HepG2 (cell line): ENCODE results near the gene MTX1. TPM values are rescaled to one million over a fixed set of nuclear protein-coding genes. Genes with fewer than 3 reads are reported as not detected.

Experiments
- ATF2 ChIP-seq: sonication (generic); formaldehyde crosslinking; IDR thresholded peaks from 2 replicates; pipeline ENCODE4 v1.4.0; 2020; ENCODE audit warnings: missing genetic modification reagents
- CHCHD3 ChIP-seq: sonication (generic); formaldehyde crosslinking; IDR thresholded peaks from 2 replicates; pipeline ENCODE4 v1.8.0; 2022; ENCODE audit warnings: mild to moderate bottlenecking, missing genetic modification reagents, moderate library complexity
- ETV6 ChIP-seq: sonication (generic); formaldehyde crosslinking; conservative IDR thresholded peaks from 2 replicates; pipeline ENCODE4 v1.4.0; 2020; ENCODE audit warnings: missing genetic modification reagents
- HNRNPLL ChIP-seq: fragments of 200-400 bp; formaldehyde crosslinking; IDR thresholded peaks from 2 replicates; pipeline ENCODE4 v1.6.1; 2017; ENCODE audit warnings: mild to moderate bottlenecking, low read depth, low read length; ENCODE audit not compliant: poor library complexity, severe bottlenecking
- MBNL3 ChIP-seq: fragments of 250-450 bp; sonication (Bioruptor Pico); conservative IDR thresholded peaks from 2 replicates; pipeline ENCODE4 v1.8.0; 2022; ENCODE audit warnings: mild to moderate bottlenecking, inconsistent platforms
- MTA1 ChIP-seq: sonication (generic); formaldehyde crosslinking; IDR thresholded peaks from 2 replicates; pipeline ENCODE4 v1.4.0; 2020; ENCODE audit warnings: missing genetic modification reagents, mild to moderate bottlenecking, borderline replicate concordance
- ONECUT2 ChIP-seq: sonication (generic); formaldehyde crosslinking; IDR thresholded peaks from 2 replicates; pipeline ENCODE4 v1.4.0; 2020; ENCODE audit warnings: missing genetic modification reagents
- RBM22 ChIP-seq: fragments of 200-400 bp; formaldehyde crosslinking; optimal IDR thresholded peaks from 2 replicates; pipeline ENCODE3; 2017; ENCODE audit warnings: mild to moderate bottlenecking, low read length, moderate library complexity
- REPIN1 ChIP-seq: sonication (generic); formaldehyde crosslinking; IDR thresholded peaks from 2 replicates; pipeline ENCODE4 v1.8.0; 2022; ENCODE audit warnings: missing genetic modification reagents, low read depth, mild to moderate bottlenecking, borderline replicate concordance
- SRSF1 ChIP-seq: fragments of 200-400 bp; formaldehyde crosslinking; optimal IDR thresholded peaks from 2 replicates; pipeline ENCODE3; 2017; ENCODE audit warnings: mild to moderate bottlenecking, low read depth, low read length, moderate library complexity
- THAP11 ChIP-seq: IDR thresholded peaks from 2 replicates; pipeline ENCODE4 v1.6.1; 2016; ENCODE audit warnings: missing biosample characterization, missing genetic modification reagents
- XBP1 ChIP-seq: sonication (generic); formaldehyde crosslinking; IDR thresholded peaks from 2 replicates; pipeline ENCODE4 v1.5.0; 2020; ENCODE audit warnings: missing genetic modification reagents
- YY1 ChIP-seq: IDR thresholded peaks from 2 replicates; pipeline ENCODE4 v1.6.1; 2011; ENCODE audit warnings: low read length, low read depth, moderate library complexity, mild to moderate bottlenecking; ENCODE audit not compliant: insufficient read depth, insufficient replicate concordance
- ZBED4 ChIP-seq: sonication (generic); formaldehyde crosslinking; IDR thresholded peaks from 2 replicates; pipeline ENCODE4 v1.4.0; 2020; ENCODE audit warnings: missing genetic modification reagents, borderline replicate concordance
- ZKSCAN8 ChIP-seq: IDR thresholded peaks from 2 replicates; pipeline ENCODE4 v1.6.1; 2016; ENCODE audit warnings: borderline replicate concordance, missing genetic modification reagents, missing compliant biosample characterization
- ZNF160 ChIP-seq: sonication (generic); formaldehyde crosslinking; IDR thresholded peaks from 2 replicates; pipeline ENCODE4 v1.8.0; 2022; ENCODE audit warnings: mild to moderate bottlenecking, inconsistent platforms, missing genetic modification reagents
- ZNF33A ChIP-seq: sonication (generic); formaldehyde crosslinking; IDR thresholded peaks from 2 replicates; pipeline ENCODE4 v1.5.1; 2020; ENCODE audit warnings: missing genetic modification reagents, mild to moderate bottlenecking, moderate library complexity, borderline replicate concordance
- ZNF414 ChIP-seq: sonication (generic); formaldehyde crosslinking; IDR thresholded peaks from 2 replicates; pipeline ENCODE4 v1.5.0; 2020; ENCODE audit warnings: missing genetic modification reagents
- ZNF574 ChIP-seq: sonication (generic); formaldehyde crosslinking; IDR thresholded peaks from 2 replicates; pipeline ENCODE4 v1.4.0; 2020; ENCODE audit warnings: missing genetic modification reagents
- ZNF773 ChIP-seq: sonication (generic); formaldehyde crosslinking; IDR thresholded peaks from 2 replicates; pipeline ENCODE4 v1.4.0; 2020; ENCODE audit warnings: missing genetic modification reagents, borderline replicate concordance
- polyA plus RNA-seq, 8 experiments: library from polyadenylated mRNA; depleted of rRNA in 3 of 8; stranded (reverse) in 7 of 8; unstranded in 1 of 8; fragments of >200 nt; fragmentation: Illumina TruSeq in 4 of 8; extraction: Trizol in 4 of 8; gene quantifications; 2 replicates each; pipeline versions ENCODE4 v1.2.1 to v1.2.3, GENCODE V29; 2011 to 2016; ENCODE audit warnings: low read depth in 4 of 8, missing spikeins in 1 of 8, mixed read lengths in 1 of 8; ENCODE audit not compliant: insufficient read depth in 1 of 8
- total RNA-seq, 5 experiments: library from RNA; depleted of rRNA; stranded (reverse); fragments of >200 nt; fragmentation: Illumina TruSeq; extraction: Trizol; gene quantifications; 2 replicates each; pipeline ENCODE4 v1.2.3, GENCODE V29; 2016; ENCODE audit warnings: low read depth in 1 of 5

MTX1 gene
- total and polyA plus RNA-seq, 2 of the 13 experiments (the other 11 are each of a cell fraction or from before 2014, with no cell fraction given): 64.5 to 72.6 TPM

- TF ChIP-seq ZNF574 (CRISPR knock-in tag): peak; percentile 96
- TF ChIP-seq RBM22: no peak
- 0 out of 2 replicates have a peak, but pooled peaks have one; percentile 43 for TF ChIP-seq ZNF160 (CRISPR knock-in tag)
- no peak for TF ChIP-seq ONECUT2
- no peak for TF ChIP-seq ETV6
- TF ChIP-seq THAP11: peak; percentile 58
- TF ChIP-seq MTA1: no peak
- TF ChIP-seq SRSF1: no peak
- TF ChIP-seq YY1: peak; percentile 31
- no peak for TF ChIP-seq HNRNPLL
- TF ChIP-seq CHCHD3 (CRISPR knock-in tag): no peak
- TF ChIP-seq ZNF414 (CRISPR knock-in tag): no peak
- TF ChIP-seq ZNF773 (CRISPR knock-in tag): no peak
- no peak; the same call in 1 of the 2 replicates for TF ChIP-seq ZBED4 (CRISPR knock-in tag)
- TF ChIP-seq REPIN1 (CRISPR knock-in tag): no peak
- TF ChIP-seq ZNF33A (CRISPR knock-in tag): no peak
- no peak for TF ChIP-seq ATF2 (CRISPR knock-in tag)
- no peak for TF ChIP-seq MBNL3 (CRISPR knock-in tag)
- no peak for TF ChIP-seq ZKSCAN8 (CRISPR knock-in tag)
- TF ChIP-seq XBP1 (CRISPR knock-in tag): no peak
These were observed 41.1 kb upstream of the MTX1 start (continued) for GRCh38 chr1:155167166-155168104.
